ENCODE measurements around the gene ITGA8. TPM values are rescaled to one million over a fixed set of nuclear protein-coding genes. Genes with fewer than 3 reads are reported as not detected.

Gene ITGA8
- total RNA-seq, 3 donors from 2014 or later = 2.2 to 3.4 (median 2.5) TPM

GRCh38 chr10:15626937-15627336, 92.8 kb downstream of the ITGA8 start:
- no peak for ATAC-seq

GRCh38 chr10:15625261-15625660, 94.5 kb downstream of the ITGA8 start:
- no peak for ATAC-seq
- Histone ChIP-seq H3K4me3 (no peak overlapping the region), H3K36me3 (ENCODE audit: low read depth) (no peaks in the 10 kb centered on the region), H3K9me3 (no peaks in the 10 kb centered on the region), H3K4me1 (ENCODE audit: low read depth) (peaks cover 4% of the 10 kb centered on the region)
- no peak for DNase-seq
- TF ChIP-seq CTCF (IDR thresholded peaks at IDR 0.05) = no peak
- intact Hi-C loops (cut with DNase I, micrococcal nuclease) = no loop called here

More at GRCh38 chr10:15626937-15627336, 92.8 kb downstream of the ITGA8 start:
- DNase-seq = no peak
- Histone ChIP-seq H3K9me3 (no peaks in the 10 kb centered on the region), H3K4me3 (no peak overlapping the region), H3K4me1 (ENCODE audit: low read depth) (peaks cover 4% of the 10 kb centered on the region), H3K36me3 (ENCODE audit: low read depth) (no peaks in the 10 kb centered on the region)
- TF ChIP-seq CTCF (IDR thresholded peaks at IDR 0.05) = no peak
- intact Hi-C loops (cut with DNase I, micrococcal nuclease) = no loop called here

- no peak for TF ChIP-seq CTCF (IDR thresholded peaks at IDR 0.05)
- Histone ChIP-seq H3K9me3 (no peaks in the 10 kb centered on the region), H3K4me1 (ENCODE audit: low read depth) (peaks cover 4% of the 10 kb centered on the region), H3K36me3 (ENCODE audit: low read depth) (no peaks in the 10 kb centered on the region), H3K4me3 (no peak overlapping the region)
- intact Hi-C loops (cut with DNase I, micrococcal nuclease) = no loop called here
- DNase-seq = no peak
- ATAC-seq = no peak
These were observed 95.1 kb downstream of the ITGA8 start for GRCh38 chr10:15624401-15625196.

GRCh38 chr10:15620836-15621515, 98.7 kb downstream of the ITGA8 start:
- no peak overlapping the region for H3K4me3 ChIP-seq
- ATAC-seq = no peak
- peaks cover 4% of the 10 kb centered on the region for H3K4me1 ChIP-seq (ENCODE audit: low read depth)
- intact Hi-C loops (cut with DNase I, micrococcal nuclease) = no loop called here
- no peak for DNase-seq
- no peaks in the 10 kb centered on the region for H3K9me3 ChIP-seq
- no peaks in the 10 kb centered on the region for H3K36me3 ChIP-seq (ENCODE audit: low read depth)
- TF ChIP-seq CTCF (IDR thresholded peaks at IDR 0.05) = no peak

DNA sequence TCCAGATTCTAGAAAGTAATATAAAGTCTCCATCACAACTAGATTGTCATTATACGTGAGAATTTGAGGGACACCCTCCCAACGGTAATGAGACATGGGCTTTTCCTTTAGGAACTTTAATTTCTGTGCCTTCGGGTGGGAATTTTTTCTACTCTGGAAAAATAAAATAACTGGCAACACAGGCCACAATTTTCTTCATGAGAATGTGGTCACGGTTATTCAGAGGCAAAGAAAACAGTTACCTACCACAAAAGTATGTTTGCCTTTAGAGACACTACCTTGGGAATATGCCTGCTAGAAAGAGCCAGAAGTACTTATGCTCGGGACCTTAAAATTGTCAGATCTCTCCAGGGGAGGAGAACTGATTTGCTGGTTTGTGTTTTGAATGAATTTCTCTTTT, 99.4 kb downstream of the ITGA8 start:
- Histone ChIP-seq H3K9me3 (no peaks in the 10 kb centered on the region), H3K4me3 (no peak overlapping the region), H3K4me1 (ENCODE audit: low read depth) (peaks cover 4% of the 10 kb centered on the region), H3K36me3 (ENCODE audit: low read depth) (no peaks in the 10 kb centered on the region)
- no peak for ATAC-seq
- no peak for DNase-seq
- no peak for TF ChIP-seq CTCF (IDR thresholded peaks at IDR 0.05)
- intact Hi-C loops (cut with DNase I, micrococcal nuclease) = no loop called here

All from mucosa of descending colon (tissue), 3 donors.